Measurements from ENCODE around the gene LCN1. TPM values are rescaled to one million over a fixed set of nuclear protein-coding genes. Genes with fewer than 3 reads are reported as not detected.
A peak's percentile ranks its signal among the peaks of the same experiment; 100 is the strongest.

The LCN1 gene
- total and polyA plus RNA-seq, 2 of the 4 experiments (the other 2 are of a cell fraction), result not detected

DNA sequence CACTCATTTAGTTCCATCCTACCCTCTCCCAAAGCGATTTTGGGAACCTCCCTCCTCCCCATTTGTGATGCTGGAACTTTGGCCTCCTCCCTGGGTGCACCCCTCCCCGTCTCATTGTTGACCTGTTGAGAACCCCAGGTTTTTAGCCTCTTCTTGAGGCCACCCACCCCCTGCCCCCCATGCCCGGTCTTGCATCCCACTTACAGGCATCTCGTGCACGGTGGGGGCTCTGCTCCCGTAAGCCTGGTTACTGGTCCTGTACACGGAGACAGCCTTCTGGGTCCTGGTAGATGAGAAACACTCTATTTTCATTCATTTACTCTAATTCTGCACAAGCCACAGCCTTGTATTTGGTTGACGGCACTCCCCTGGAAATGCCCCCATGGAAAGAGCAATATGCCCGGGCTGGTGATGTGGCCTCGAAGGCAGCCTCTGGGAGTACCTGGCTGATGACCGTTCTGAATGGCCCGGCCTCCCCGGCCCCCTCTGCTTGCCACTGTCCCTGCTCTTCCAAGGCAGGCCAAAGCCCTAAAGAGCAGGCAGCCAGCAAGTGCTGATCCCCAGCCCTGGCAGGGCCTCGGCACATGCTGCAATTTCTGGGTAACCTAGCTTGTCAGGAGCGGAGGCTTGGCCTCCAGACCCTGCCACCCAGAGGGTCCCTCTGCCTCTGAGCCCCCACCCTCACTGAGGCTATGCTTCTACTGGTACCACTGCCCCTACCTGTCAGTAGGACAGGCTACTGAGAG lies 22.7 kb upstream of the LCN1 start:
- no peak overlapping the region for H3K4ac ChIP-seq (ENCODE audit: low read depth, low read length)
- ChIA-PET POLR2A (ENCODE audit: unreplicated experiment) (no interaction called here), CTCF (no interaction called here)
- peak overlapping the region; percentile 37 for H2AFZ ChIP-seq (replicated peaks; ENCODE audit: low read length, poor library complexity)
- no peaks in the 10 kb centered on the region for H3K9me3 ChIP-seq (ENCODE audit: control insufficient read depth, insufficient read depth, low read length)
- H3K4me3 ChIP-seq (ENCODE audit: insufficient read depth, low read depth, low read length), result no peak overlapping the region
- H3K9me1 ChIP-seq (ENCODE audit: insufficient read depth, low read length), result no peaks in the 10 kb centered on the region
- WGBS, 2 experiments (ENCODE audit: extremely low coverage in 2 of 2, insufficient read length in 1 of 2), result 84% methylated on average over 9 of the region's 15 CpGs; no CpG with 5 or more reads in 1 of the 2 experiments
- peaks cover 12% of the 10 kb centered on the region for H3K36me3 ChIP-seq (ENCODE audit: control insufficient read depth, insufficient read depth, low read length)
- no peak overlapping the region for H2AK9ac ChIP-seq (replicated peaks; ENCODE audit: low read depth, low read length, poor library complexity)
- H2BK120ac ChIP-seq (ENCODE audit: low read depth, low read length), result no peak overlapping the region
- no peak overlapping the region for H3K14ac ChIP-seq (replicated peaks; ENCODE audit: low read depth, low read length)
- H3K18ac ChIP-seq (ENCODE audit: low read depth, low read length), result no peak overlapping the region
- no peak overlapping the region for H2BK15ac ChIP-seq (ENCODE audit: low read depth, low read length)
- H3K4me1 ChIP-seq (ENCODE audit: control insufficient read depth, insufficient read depth, low read length), result peaks cover 6% of the 10 kb centered on the region; the same call in 1 of the 2 replicates
- no peak overlapping the region for H2BK20ac ChIP-seq (ENCODE audit: low read depth, low read length)
- H2BK5ac ChIP-seq (ENCODE audit: low read depth, low read length, poor library complexity, severe bottlenecking), result no peak overlapping the region
- TF ChIP-seq MAFK (IDR thresholded peaks at IDR 0.05; ENCODE audit: low read depth, low read length), result no peak
- TF ChIP-seq CEBPB (IDR thresholded peaks at IDR 0.05; ENCODE audit: low read depth, low read length), result no peak
- TF ChIP-seq FOS (IDR thresholded peaks at IDR 0.05; ENCODE audit: low read depth, low read length), result no peak
- TF ChIP-seq NFE2L2 (IDR thresholded peaks at IDR 0.05; ENCODE audit: low read depth, low read length), result no peak
- TF ChIP-seq, protein P1, sequence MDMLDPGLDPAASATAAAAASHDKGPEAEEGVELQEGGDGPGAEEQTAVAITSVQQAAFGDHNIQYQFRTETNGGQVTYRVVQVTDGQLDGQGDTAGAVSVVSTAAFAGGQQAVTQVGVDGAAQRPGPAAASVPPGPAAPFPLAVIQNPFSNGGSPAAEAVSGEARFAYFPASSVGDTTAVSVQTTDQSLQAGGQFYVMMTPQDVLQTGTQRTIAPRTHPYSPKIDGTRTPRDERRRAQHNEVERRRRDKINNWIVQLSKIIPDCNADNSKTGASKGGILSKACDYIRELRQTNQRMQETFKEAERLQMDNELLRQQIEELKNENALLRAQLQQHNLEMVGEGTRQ (IDR thresholded peaks at IDR 0.05; ENCODE audit: low read depth, low read length), result no peak
- no peak for TF ChIP-seq RFX5 (IDR thresholded peaks at IDR 0.05; ENCODE audit: low read depth, low read length)
- TF ChIP-seq, protein P2, sequence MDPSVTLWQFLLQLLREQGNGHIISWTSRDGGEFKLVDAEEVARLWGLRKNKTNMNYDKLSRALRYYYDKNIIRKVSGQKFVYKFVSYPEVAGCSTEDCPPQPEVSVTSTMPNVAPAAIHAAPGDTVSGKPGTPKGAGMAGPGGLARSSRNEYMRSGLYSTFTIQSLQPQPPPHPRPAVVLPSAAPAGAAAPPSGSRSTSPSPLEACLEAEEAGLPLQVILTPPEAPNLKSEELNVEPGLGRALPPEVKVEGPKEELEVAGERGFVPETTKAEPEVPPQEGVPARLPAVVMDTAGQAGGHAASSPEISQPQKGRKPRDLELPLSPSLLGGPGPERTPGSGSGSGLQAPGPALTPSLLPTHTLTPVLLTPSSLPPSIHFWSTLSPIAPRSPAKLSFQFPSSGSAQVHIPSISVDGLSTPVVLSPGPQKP (IDR thresholded peaks at IDR 0.05; ENCODE audit: borderline replicate concordance, low read depth, low read length), result no peak
- no peak for TF ChIP-seq RAD21 (IDR thresholded peaks at IDR 0.05; ENCODE audit: low read length)
- TF ChIP-seq BHLHE40 (IDR thresholded peaks at IDR 0.05; ENCODE audit: low read depth, low read length), result no peak
- TF ChIP-seq RCOR1 (IDR thresholded peaks at IDR 0.05; ENCODE audit: insufficient replicate concordance, low read length), result no peak
- no peak overlapping the region for H3K9ac ChIP-seq (ENCODE audit: low read depth, low read length)
- intact Hi-C loops (cut with micrococcal nuclease) (no loop called here), dilution Hi-C loops (cut with HindIII; ENCODE audit: low sequenced_read_pairs, unreplicated experiment) (no loop called here), in situ Hi-C loops (cut with MboI; ENCODE audit: low sequenced_read_pairs) (no loop called here)
- no peak overlapping the region for H4K8ac ChIP-seq (ENCODE audit: low read depth in 2 of 2, low read length in 2 of 2)
- no TSS peak for BruUV-seq (replicated peaks)
- no peak for ATAC-seq (ENCODE audit: low read depth)
- no peak for DNase-seq
- H4K5ac ChIP-seq (ENCODE audit: low read depth, low read length), result no peak overlapping the region
- no peaks in the 10 kb centered on the region for H3K27me3 ChIP-seq (ENCODE audit: control insufficient read depth, insufficient read depth, low read length)
- no peak overlapping the region for H2AK5ac ChIP-seq (ENCODE audit: low read depth, low read length)
- H3K23ac ChIP-seq (ENCODE audit: low read depth, low read length), result no peak overlapping the region
- H4K91ac ChIP-seq (ENCODE audit: insufficient read depth, low read depth, low read length), result no peak overlapping the region
- H4K20me1 ChIP-seq (ENCODE audit: insufficient read depth, low read length), result peaks cover 19% of the 10 kb centered on the region
- no peak overlapping the region for H3K4me2 ChIP-seq (ENCODE audit: low read depth, low read length)
- H3K79me1 ChIP-seq (ENCODE audit: low read depth in 1 of 2, low read length in 2 of 2), result peaks cover 4 to 27% of the 10 kb centered on the region in 2 experiments
- no peak overlapping the region for H3K56ac ChIP-seq (ENCODE audit: extremely low read depth, insufficient read depth, low read length)
- H3K27ac ChIP-seq (ENCODE audit: insufficient read depth, low read length), result no peak overlapping the region

Measured in IMR-90 (cell line).